CD14-positive monocyte (primary cell): ENCODE results near the gene TECRL. TPM values are rescaled to one million over a fixed set of nuclear protein-coding genes. Genes with fewer than 3 reads are reported as not detected.

Source experiments
- DNase-seq, 3 donors: peaks; one replicate each; pipeline ENCODE4 v3.0.0-alpha.2; 2011 to 2022
- H2AFZ ChIP-seq: 2 replicates; pipeline ENCODE4 v1.6.0; 2012; ENCODE audit warnings: mild to moderate bottlenecking, low read depth, low read length, inconsistent platforms; ENCODE audit not compliant: insufficient read depth, poor library complexity, severe bottlenecking
- H3K27ac ChIP-seq, 2 donors: 1 replicate in 1 of 2; 2 replicates in 1 of 2; pipeline ENCODE4 v1.5.1; 2012 to 2013; ENCODE audit warnings: low read length in 2 of 2, control low read depth in 1 of 2, inconsistent platforms in 1 of 2, low read depth in 1 of 2, mild to moderate bottlenecking in 1 of 2
- H3K27me3 ChIP-seq, 2 donors: one replicate each; pipeline versions ENCODE4 v1.6.0 to v1.6.1; 2011 to 2013; ENCODE audit warnings: low read length in 2 of 2; ENCODE audit not compliant: control insufficient read depth in 2 of 2, insufficient read depth in 2 of 2
- H3K36me3 ChIP-seq, 2 donors: replicated peaks in 1 of 2; 1 replicate in 1 of 2; 2 replicates in 1 of 2; pipeline versions ENCODE4 v1.5.1 to v1.6.1; 2012 to 2013; ENCODE audit warnings: low read length in 2 of 2, control low read depth in 1 of 2, inconsistent platforms in 1 of 2, mild to moderate bottlenecking in 1 of 2; ENCODE audit not compliant: insufficient read depth in 2 of 2, control insufficient read depth in 1 of 2
- H3K4me1 ChIP-seq, 2 donors: 1 replicate in 1 of 2; 2 replicates in 1 of 2; pipeline versions ENCODE4 v1.5.1 to v1.6.1; 2012 to 2013; ENCODE audit warnings: low read length in 2 of 2, control low read depth in 1 of 2, inconsistent platforms in 1 of 2, mild to moderate bottlenecking in 1 of 2, moderate library complexity in 1 of 2; ENCODE audit not compliant: insufficient read depth in 2 of 2, control insufficient read depth in 1 of 2
- H3K4me2 ChIP-seq: replicated peaks from 2 replicates; pipeline ENCODE3; 2012; ENCODE audit warnings: low read length, moderate library complexity, mild to moderate bottlenecking; ENCODE audit not compliant: poor library complexity, severe bottlenecking; ENCODE audit errors: extremely low read depth
- H3K4me3 ChIP-seq, 3 experiments: fragments of 200-600 bp in 1 of 3; sonication (generic) in 1 of 3; replicated peaks in 1 of 3; 1 replicate in 2 of 3; 2 replicates in 1 of 3; pipeline ENCODE4 v1.5.1; 2011 to 2013; ENCODE audit warnings: low read length in 3 of 3, mild to moderate bottlenecking in 3 of 3, control low read depth in 2 of 3, low read depth in 2 of 3, inconsistent platforms in 1 of 3, moderate library complexity in 1 of 3
- H3K79me2 ChIP-seq: 2 replicates; pipeline ENCODE4 v1.6.0; 2012; ENCODE audit warnings: mild to moderate bottlenecking, control low read depth, inconsistent platforms, low read length, moderate library complexity; ENCODE audit not compliant: insufficient read depth
- H3K9ac ChIP-seq: 2 replicates; pipeline ENCODE4 v1.6.0; 2017; ENCODE audit warnings: low read length, mild to moderate bottlenecking; ENCODE audit not compliant: insufficient read depth, poor library complexity, severe bottlenecking
- H3K9me3 ChIP-seq, 2 donors: replicated peaks in 1 of 2; 1 replicate in 1 of 2; 2 replicates in 1 of 2; pipeline versions ENCODE4 v1.5.1 to v1.6.1; 2012 to 2013; ENCODE audit warnings: low read length in 2 of 2, control low read depth in 1 of 2; ENCODE audit not compliant: control insufficient read depth in 1 of 2, insufficient read depth in 1 of 2
- H4K20me1 ChIP-seq: 2 replicates; pipeline ENCODE4 v1.6.0; 2012; ENCODE audit warnings: mild to moderate bottlenecking, low read length, control low read depth, moderate library complexity; ENCODE audit not compliant: insufficient read depth
- H3K27ac Mint-ChIP-seq, 7 donors: one replicate each; pipeline ENCODE4 v1.8.0; 2020; ENCODE audit warnings: mild to moderate bottlenecking in 7 of 7, mixed read lengths in 7 of 7, moderate library complexity in 6 of 7, inconsistent platforms in 2 of 7
- H3K27me3 Mint-ChIP-seq, 3 donors: one replicate each; pipeline ENCODE4 v1.8.0; 2021 to 2022; ENCODE audit warnings: low read depth in 3 of 3, mild to moderate bottlenecking in 3 of 3, mixed read lengths in 3 of 3, moderate library complexity in 3 of 3, inconsistent platforms in 1 of 3
- H3K36me3 Mint-ChIP-seq, 2 donors: one replicate each; pipeline ENCODE4 v1.8.0; 2020; ENCODE audit warnings: mixed read lengths in 2 of 2, inconsistent platforms in 1 of 2, mild to moderate bottlenecking in 1 of 2
- H3K4me1 Mint-ChIP-seq: one replicate; pipeline ENCODE4 v1.8.0; 2020; ENCODE audit warnings: mild to moderate bottlenecking, mixed read lengths
- H3K4me3 Mint-ChIP-seq, 2 donors: one replicate each; pipeline ENCODE4 v1.8.0; 2020; ENCODE audit warnings: mild to moderate bottlenecking in 2 of 2, mixed read lengths in 2 of 2, moderate library complexity in 1 of 2
- H3K9me3 Mint-ChIP-seq, 7 donors: one replicate each; pipeline ENCODE4 v1.8.0; 2020 to 2022; ENCODE audit warnings: mixed read lengths in 7 of 7, mild to moderate bottlenecking in 6 of 7, moderate library complexity in 6 of 7, inconsistent platforms in 2 of 7
- CTCF ChIP-seq: fragments of 200-600 bp; IDR thresholded peaks from one replicate; pipeline ENCODE4 v1.8.0; 2022; ENCODE audit warnings: antibody characterized with exemption, mild to moderate bottlenecking
- WGBS: methylation state at CpG from one replicate; pipeline ENCODE4 v1.1.5; 2013; ENCODE audit warnings: missing lambda C conversion rate; ENCODE audit not compliant: insufficient coverage; 5-methylcytosine and 5-hydroxymethylcytosine counted together
- intact Hi-C, 2 donors: fragments of 100-400 bp; cut with micrococcal nuclease; formaldehyde crosslinking; loops; one replicate each; pipeline versions ENCODE4 v1.15.0 to v1.15.1; 2023
- polyA minus RNA-seq: library from RNA; depleted of rRNA, polyadenylated mRNA; stranded (reverse); fragments of >200 nt; gene quantifications from 2 replicates; pipeline ENCODE4 v1.2.3, GENCODE V29; 2012
- polyA plus RNA-seq, 3 donors: library from polyadenylated mRNA; depleted of rRNA in 1 of 3; unstranded in 2 of 3; stranded (reverse) in 1 of 3; fragments of 300-500 nt in 2 of 3; fragments of >200 nt in 1 of 3; fragmentation: Illumina TruSeq in 2 of 3; gene quantifications; 1 replicate in 2 of 3; 2 replicates in 1 of 3; pipeline ENCODE4 v1.2.3, GENCODE V29; 2012 to 2021
- total RNA-seq, 12 experiments: library from RNA in 1 of 12; stranded (reverse) in 1 of 12; fragments of 120-200 nt in 1 of 12; gene quantifications; one replicate each; pipeline ENCODE4 v1.2.4 and lab custom pipeline; 2013 to 2026; ENCODE audit warnings: mixed read lengths in 6 of 12, inconsistent platforms in 1 of 12

TECRL gene
- 0.17 TPM for total RNA-seq (2013)
- polyA plus RNA-seq = not detected
- polyA minus RNA-seq = not detected in 2 replicates
- total RNA-seq (lab: John Stamatoyannopoulos, UW) = 0 to 1.2 (median 0) reads per million in 11 experiments

GRCh38 chr4:64409300-64409699 is at the start of gene TECRL:
TECRL (minus strand) TSS chr4:64409450; CDS start chr4:64409351, 99 bp downstream.
- no peaks in the 10 kb centered on the region for H3K4me1 Mint-ChIP-seq
- 100% methylated on average over 1 of the region's 4 CpGs for WGBS
- H3K36me3 ChIP-seq = no peaks in the 10 kb centered on the region

GRCh38 chr4:64432674-64433073 is 23.4 kb upstream of the TECRL start:
- no peak overlapping the region for H3K4me3 ChIP-seq
- H2AFZ ChIP-seq = no peak overlapping the region
- no peak overlapping the region for H3K27ac Mint-ChIP-seq
- H3K9me3 Mint-ChIP-seq = peaks cover 6 to 44% (median 19%) of the 10 kb centered on the region in 7 donors
- no peak overlapping the region for H3K4me2 ChIP-seq
- H3K4me1 Mint-ChIP-seq = no peaks in the 10 kb centered on the region
- no peaks in the 10 kb centered on the region for H3K36me3 Mint-ChIP-seq
- H3K9me3 ChIP-seq = peaks cover 29 to 46% of the 10 kb centered on the region in 2 donors
- no peaks in the 10 kb centered on the region for H3K79me2 ChIP-seq
- H3K9ac ChIP-seq = no peak overlapping the region
- DNase-seq = no peak
- H3K36me3 ChIP-seq = no peaks in the 10 kb centered on the region
- TF ChIP-seq CTCF = no peak
- H3K4me1 ChIP-seq = no peaks in the 10 kb centered on the region
- no peaks in the 10 kb centered on the region for H3K27me3 ChIP-seq
- H3K27me3 Mint-ChIP-seq = peaks cover 0 to 2% (median 0%) of the 10 kb centered on the region in 3 donors
- no peaks in the 10 kb centered on the region for H4K20me1 ChIP-seq
- H3K27ac ChIP-seq = no peak overlapping the region
- H3K4me3 Mint-ChIP-seq = no peak overlapping the region
- intact Hi-C loops = no loop called here
- WGBS = 88% methylated on average over 9 of the region's 10 CpGs

More at GRCh38 chr4:64409300-64409699, at the start of gene TECRL:
- no peaks in the 10 kb centered on the region for H3K9me3 ChIP-seq
- no peak for TF ChIP-seq CTCF
- H4K20me1 ChIP-seq = no peaks in the 10 kb centered on the region
- no peaks in the 10 kb centered on the region for H3K79me2 ChIP-seq
- no peaks in the 10 kb centered on the region for H3K27me3 ChIP-seq
- no peaks in the 10 kb centered on the region for H3K27me3 Mint-ChIP-seq
- H3K4me1 ChIP-seq = no peaks in the 10 kb centered on the region
- H3K27ac Mint-ChIP-seq = no peak within 1 kb of the TSS
- no peak within 1 kb of the TSS for H3K27ac ChIP-seq
- intact Hi-C loops = no loop called here
- H3K9me3 Mint-ChIP-seq = peaks cover 0 to 3% (median 0%) of the 10 kb centered on the region in 7 donors
- no peaks in the 10 kb centered on the region for H3K36me3 Mint-ChIP-seq
- H2AFZ ChIP-seq = no peak within 1 kb of the TSS
- H3K4me3 Mint-ChIP-seq = no peak within 1 kb of the TSS
- no peak for DNase-seq
- H3K4me2 ChIP-seq = no peak within 1 kb of the TSS
- no peak within 1 kb of the TSS for H3K4me3 ChIP-seq
- no peak within 1 kb of the TSS for H3K9ac ChIP-seq
